GM12892 (cell line): Measurements from ENCODE around the gene HUNK.

Experiments
- POLR2AphosphoS5 ChIP-seq: IDR thresholded peaks from 2 replicates; pipeline ENCODE4 v1.6.1; 2011; ENCODE audit warnings: low read depth, low read length, control low read depth
- TAF1 ChIP-seq: IDR thresholded peaks from 2 replicates; pipeline ENCODE4 v1.6.1; 2011; ENCODE audit warnings: low read depth, mild to moderate bottlenecking, control low read depth, low read length, borderline replicate concordance

GRCh38 chr21:31896019-31896418 is 23.2 kb downstream of the HUNK start:
- TF ChIP-seq TAF1: no peak
- no peak for TF ChIP-seq POLR2AphosphoS5
